ENCODE data around the gene RYK. TPM values are rescaled to one million over a fixed set of nuclear protein-coding genes. Genes with fewer than 3 reads are reported as not detected.
A peak's percentile ranks its signal among the peaks of the same experiment; 100 is the strongest.

RYK gene
- total RNA-seq, 1 experiment from 2014 or later = 60.6 TPM

DNA sequence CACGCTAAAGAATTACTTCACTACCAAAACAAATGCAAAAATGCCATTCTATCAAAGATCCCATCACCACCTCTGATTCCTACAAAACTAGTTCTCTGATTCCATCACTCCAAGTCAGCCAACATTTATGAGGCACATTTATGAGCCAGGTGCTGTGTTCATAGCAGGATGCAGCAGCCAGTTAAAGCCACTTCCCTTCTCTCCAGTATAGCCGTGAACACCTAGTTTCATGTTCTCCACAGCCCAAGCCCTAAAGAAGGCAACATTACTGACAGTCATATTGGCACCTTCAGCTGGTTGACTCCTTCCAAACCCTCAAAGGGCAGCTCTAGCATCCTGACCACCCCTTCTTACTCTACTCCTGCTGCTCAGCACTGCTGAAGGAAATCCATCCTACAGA is 36.4 kb downstream of the RYK start:
- Histone ChIP-seq H3K18ac (ENCODE audit: insufficient read length, low read depth, low read length) (no peak overlapping the region), H2AK5ac (ENCODE audit: insufficient read length, low read length) (no peak overlapping the region), H3T11ph (ENCODE audit: low read length) (no peak overlapping the region), H2BK5ac (ENCODE audit: insufficient read length, low read length) (no peak overlapping the region), H3K14ac (ENCODE audit: insufficient read depth, low read length) (no peak overlapping the region), H2BK120ac (ENCODE audit: low read depth, low read length, poor library complexity, severe bottlenecking) (no peak overlapping the region), H3K27me3 (ENCODE audit: insufficient read depth, low read length) (no peaks in the 10 kb centered on the region), H3K79me2 (ENCODE audit: insufficient read depth, low read length) (no peaks in the 10 kb centered on the region), H2BK12ac (ENCODE audit: insufficient read length, low read depth, low read length) (no peak overlapping the region), H3K4me1 (ENCODE audit: insufficient read depth, low read length) (no peaks in the 10 kb centered on the region), H3K27ac (ENCODE audit: insufficient read length, low read depth, low read length) (no peak overlapping the region), H4K5ac (ENCODE audit: insufficient read length, low read depth, low read length) (no peak overlapping the region), H2BK20ac (ENCODE audit: low read depth, low read length, poor library complexity, severe bottlenecking) (no peak overlapping the region), H3K4ac (ENCODE audit: low read depth, low read length) (no peak overlapping the region), H3K9ac (ENCODE audit: extremely low read depth, insufficient read length, low read length) (no peak overlapping the region), H3K9me3 (ENCODE audit: control insufficient read depth, low read depth, low read length) (no peaks in the 10 kb centered on the region), H4K20me1 (ENCODE audit: control insufficient read depth, insufficient read depth, insufficient read length) (no peaks in the 10 kb centered on the region), H2BK15ac (ENCODE audit: low read depth, low read length) (no peak overlapping the region), H3K23me2 (ENCODE audit: insufficient read length, low read depth, low read length, poor library complexity, severe bottlenecking) (no peaks in the 10 kb centered on the region), H3K4me2 (ENCODE audit: insufficient read depth, insufficient read length, low read length) (no peak overlapping the region), H3K79me1 (ENCODE audit: insufficient read depth, low read depth, low read length, poor library complexity, severe bottlenecking) (peaks cover 3% of the 10 kb centered on the region), H4K91ac (ENCODE audit: insufficient read length, low read depth, low read length) (no peak overlapping the region), H4K8ac (replicated peaks; ENCODE audit: insufficient read length, low read depth, low read length) (no peak overlapping the region), H3K23ac (ENCODE audit: insufficient read length, low read depth, low read length) (no peak overlapping the region), H2AFZ (ENCODE audit: low read length) (no peak overlapping the region), H3K56ac (ENCODE audit: insufficient read length, low read depth, low read length) (no peak overlapping the region)
- no peak for DNase-seq
- TF ChIP-seq, protein P1, sequence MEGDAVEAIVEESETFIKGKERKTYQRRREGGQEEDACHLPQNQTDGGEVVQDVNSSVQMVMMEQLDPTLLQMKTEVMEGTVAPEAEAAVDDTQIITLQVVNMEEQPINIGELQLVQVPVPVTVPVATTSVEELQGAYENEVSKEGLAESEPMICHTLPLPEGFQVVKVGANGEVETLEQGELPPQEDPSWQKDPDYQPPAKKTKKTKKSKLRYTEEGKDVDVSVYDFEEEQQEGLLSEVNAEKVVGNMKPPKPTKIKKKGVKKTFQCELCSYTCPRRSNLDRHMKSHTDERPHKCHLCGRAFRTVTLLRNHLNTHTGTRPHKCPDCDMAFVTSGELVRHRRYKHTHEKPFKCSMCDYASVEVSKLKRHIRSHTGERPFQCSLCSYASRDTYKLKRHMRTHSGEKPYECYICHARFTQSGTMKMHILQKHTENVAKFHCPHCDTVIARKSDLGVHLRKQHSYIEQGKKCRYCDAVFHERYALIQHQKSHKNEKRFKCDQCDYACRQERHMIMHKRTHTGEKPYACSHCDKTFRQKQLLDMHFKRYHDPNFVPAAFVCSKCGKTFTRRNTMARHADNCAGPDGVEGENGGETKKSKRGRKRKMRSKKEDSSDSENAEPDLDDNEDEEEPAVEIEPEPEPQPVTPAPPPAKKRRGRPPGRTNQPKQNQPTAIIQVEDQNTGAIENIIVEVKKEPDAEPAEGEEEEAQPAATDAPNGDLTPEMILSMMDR (conservative IDR thresholded peaks at IDR 0.05) = no peak
- Mint-ChIP-seq H3K9me3 (no peaks in the 10 kb centered on the region; a peak in 1 of 5 replicates), H3K4me1 (peaks cover 0 to 5% of the 10 kb centered on the region in 2 experiments; a peak in 2 of 4 replicates), H3K27ac (peak overlapping the region in 1 of 3 experiments; percentile 8; a peak in 2 of 7 replicates), H3K4me3 (no peak overlapping the region), H3K27me3 (ENCODE audit: low read depth) (no peaks in the 10 kb centered on the region), H3K36me3 (ENCODE audit: insufficient read depth in 1 of 3, low read depth in 3 of 3) (peaks cover 8 to 12% (median 12%) of the 10 kb centered on the region in 3 experiments; a peak in 6 of 7 replicates)
- no CpG with 5 or more reads among the region's 2 CpGs for WGBS (ENCODE audit: extremely low coverage, insufficient read length, low lambda C conversion rate)
